Activated T-cell treated with anti-CD3 and anti-CD28 coated beads for 24 hours (primary cell): Measurements from ENCODE around the gene ASB1.

Source experiments
- DNase-seq: peaks from one replicate; pipeline ENCODE4 v3.0.0-alpha.2; 2020; ENCODE audit warnings: low read depth

ASB1 gene

GRCh38 chr2:238445409-238446190, 18.9 kb downstream of the ASB1 start:
- DNase-seq = no peak

DNA sequence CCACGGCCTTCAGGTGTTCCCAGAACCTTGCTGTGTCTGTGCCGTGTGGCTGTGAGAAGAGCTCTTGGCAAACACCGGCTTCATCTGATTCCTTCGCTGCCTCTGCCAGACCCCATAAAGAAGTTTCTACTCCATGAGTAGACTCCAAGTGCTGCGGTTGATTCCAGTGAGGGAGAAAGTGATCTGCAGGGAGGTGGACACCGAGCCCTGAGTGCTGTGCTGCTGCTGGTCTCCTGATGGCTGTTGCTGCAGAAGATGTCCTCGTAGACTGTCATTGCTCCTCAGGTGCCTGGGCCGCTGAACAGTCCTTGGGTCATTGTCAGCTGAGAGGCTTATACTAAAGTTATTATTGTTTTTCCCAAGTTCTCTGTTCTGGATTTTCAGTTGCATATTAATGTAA, 19.6 kb downstream of the ASB1 start:
- no peak for DNase-seq

GRCh38 chr2:238448031-238448955, 21.6 kb downstream of the ASB1 start:
- DNase-seq = no peak

DNA sequence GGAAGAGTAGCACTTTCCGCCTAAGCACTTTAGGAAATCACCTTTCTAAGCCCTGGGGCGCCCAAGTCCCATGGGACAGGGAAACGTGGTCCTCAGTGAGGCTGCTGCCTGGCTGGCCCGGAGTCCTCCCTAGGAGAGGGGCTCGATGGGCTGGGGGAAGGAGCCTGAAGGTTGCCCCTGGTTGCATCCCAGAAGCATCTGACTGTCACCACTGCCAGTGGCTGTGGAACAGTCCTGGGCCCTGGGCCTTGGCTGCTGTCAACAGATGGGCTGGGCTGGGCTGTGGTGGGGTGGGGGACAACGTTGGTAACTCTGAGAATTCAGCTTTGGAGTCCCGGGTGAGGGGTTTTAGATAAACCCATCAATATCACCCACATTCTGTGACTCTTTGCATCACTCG, 22.5 kb downstream of the ASB1 start:
- no peak for DNase-seq

GRCh38 chr2:238449909-238450417, 23.2 kb downstream of the ASB1 start:
- DNase-seq = no peak

- DNase-seq = no peak
Measured at GRCh38 chr2:238450440-238450861, 23.7 kb downstream of the ASB1 start.

GRCh38 chr2:238453842-238454241, 27.1 kb downstream of the ASB1 start:
- DNase-seq = no peak

GRCh38 chr2:238456449-238456848, 29.7 kb downstream of the ASB1 start:
- DNase-seq = no peak

DNA sequence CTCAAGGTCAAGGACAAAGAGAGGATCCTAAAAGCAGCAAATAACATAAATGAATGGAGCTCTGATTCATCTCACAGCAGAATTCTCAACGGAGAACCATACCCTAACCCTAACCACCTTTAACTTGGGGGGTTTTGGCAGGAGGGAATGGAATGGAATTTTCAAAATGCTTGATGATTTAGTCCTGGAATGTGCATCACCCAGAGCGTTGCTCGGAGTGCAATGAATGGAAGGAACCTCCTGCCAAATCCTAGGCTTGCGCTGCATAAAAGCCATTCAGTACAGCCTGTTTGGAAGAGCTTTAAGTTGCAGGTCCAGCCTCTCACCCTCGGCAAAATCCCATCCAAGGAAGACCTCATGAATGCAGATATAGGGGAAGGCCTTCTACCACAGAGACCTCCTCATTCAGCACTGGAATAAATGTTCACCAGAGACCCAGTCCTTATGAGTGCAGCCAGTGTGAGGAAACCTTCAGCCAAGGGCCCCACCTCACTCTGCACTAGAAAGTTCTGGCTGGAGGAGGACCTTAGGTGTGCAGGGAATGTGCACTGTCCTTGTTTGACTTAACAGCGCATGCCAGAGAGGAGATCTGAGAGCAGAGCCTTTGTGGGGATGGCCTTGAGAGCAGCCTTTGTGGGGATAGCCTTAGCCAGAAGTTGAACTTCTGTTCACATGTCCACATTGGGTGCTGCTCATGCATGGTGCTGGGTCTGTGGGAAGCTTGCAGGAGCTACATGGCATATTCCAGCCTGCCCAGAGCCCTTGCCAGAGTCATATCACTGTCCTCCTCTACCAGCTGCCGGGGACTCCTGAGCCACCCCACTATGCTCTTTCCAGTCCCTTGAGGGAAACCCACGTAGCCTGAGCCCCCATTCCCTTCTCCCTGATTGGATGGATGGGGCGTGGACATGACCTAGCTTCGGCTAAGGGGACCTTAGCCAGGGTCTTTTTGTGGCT, 30.5 kb downstream of the ASB1 start:
- DNase-seq = no peak

DNA sequence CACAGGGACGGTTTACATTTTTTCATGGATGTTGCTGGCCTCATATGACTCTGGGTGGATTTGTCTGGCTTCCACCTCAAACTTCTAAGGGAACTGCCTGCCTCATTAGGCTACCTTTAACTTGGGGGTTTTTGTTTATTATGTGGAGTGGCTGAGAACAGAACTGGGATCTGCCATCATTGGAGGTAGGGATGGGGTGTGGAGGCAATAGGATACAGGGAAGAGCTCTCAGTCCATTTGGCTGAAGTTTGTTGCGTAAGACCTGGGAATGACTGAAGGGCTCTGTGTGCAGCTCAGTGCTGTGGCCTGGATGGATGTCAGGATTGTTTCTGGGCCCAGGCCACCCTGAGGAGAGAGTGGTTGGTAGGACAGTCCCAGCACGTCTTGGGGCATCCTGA, 31.2 kb downstream of the ASB1 start:
- no peak for DNase-seq

DNA sequence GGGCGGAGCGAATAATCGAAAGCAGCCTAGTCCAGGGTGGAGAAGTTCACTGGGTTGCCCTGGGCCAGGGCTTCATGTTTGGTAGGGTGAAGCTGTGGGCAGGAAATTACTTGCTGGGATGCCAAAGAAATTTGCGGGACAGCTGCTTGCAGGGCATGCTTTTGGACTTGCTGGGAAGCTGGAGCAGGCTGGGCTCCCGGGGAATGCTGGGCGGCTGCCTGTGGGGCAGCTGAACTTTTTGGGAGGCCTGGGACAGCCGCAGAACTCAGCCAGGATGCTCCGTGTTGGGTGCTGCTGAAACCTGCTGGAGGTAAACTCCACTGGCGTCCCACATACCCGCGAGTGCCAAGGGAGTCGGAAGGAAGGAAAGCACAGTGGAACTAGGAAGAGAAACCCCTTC, 31.9 kb downstream of the ASB1 start:
- DNase-seq = no peak

- no peak for DNase-seq
Measured at GRCh38 chr2:238459081-238459629, 32.4 kb downstream of the ASB1 start.

DNA sequence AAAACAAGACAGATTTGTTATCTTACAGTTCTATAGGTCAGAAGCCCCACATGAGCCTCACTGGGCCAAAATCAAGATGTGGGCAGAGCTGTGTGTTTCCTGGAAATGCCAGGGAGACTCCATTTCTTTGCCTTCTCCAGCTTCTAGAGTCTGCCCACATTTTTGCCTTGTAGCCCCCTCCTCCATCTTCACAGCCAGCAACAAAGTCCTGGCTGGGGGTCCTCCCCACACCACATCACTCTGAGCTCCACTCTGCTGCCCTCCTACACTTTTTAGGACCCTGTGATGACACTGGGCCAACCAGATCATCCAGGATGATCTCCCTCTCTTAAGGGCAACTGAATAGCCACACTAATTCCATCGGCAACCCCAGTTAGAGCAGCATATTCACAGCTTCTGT, 34.3 kb downstream of the ASB1 start:
- DNase-seq = no peak

DNA sequence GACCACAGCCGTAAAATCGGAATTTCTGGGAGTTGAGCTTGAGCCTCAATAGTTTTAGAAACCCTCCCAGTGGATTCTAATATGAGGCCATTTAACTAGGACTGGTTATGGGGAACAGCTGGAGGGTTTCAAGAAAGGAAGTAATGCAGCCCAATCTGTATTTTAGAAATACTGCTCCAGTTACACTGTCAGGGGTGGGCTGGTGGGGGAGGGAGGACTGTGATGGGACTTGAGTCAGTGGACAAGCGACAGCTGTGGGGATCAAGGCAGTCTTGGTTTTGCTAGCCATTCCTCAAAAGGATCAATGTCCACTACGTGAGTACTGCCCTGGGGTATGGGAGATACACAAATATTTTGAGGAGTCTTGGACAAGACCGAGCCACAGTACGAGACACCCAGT, 34.8 kb downstream of the ASB1 start:
- no peak for DNase-seq

DNA sequence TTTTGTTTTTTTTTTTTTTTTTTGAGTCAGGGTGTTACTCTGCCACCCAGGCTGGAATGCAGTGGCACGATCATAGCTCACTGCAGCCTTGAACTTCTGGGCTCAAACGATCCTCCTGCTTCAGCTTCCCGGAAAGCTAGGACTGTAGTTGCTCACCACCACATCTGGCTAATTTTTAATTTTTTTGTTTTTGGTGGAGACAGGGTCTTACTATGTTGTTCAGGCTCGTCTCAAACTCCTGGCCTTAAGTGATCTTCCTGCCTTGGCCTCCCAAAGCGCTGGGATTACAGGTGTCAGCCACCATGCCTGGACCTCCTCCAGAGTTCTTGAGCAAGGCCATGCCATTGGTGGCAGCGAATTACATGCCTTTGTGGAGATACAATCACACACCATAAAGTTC, 35.2 kb downstream of the ASB1 start:
- no peak for DNase-seq

DNA sequence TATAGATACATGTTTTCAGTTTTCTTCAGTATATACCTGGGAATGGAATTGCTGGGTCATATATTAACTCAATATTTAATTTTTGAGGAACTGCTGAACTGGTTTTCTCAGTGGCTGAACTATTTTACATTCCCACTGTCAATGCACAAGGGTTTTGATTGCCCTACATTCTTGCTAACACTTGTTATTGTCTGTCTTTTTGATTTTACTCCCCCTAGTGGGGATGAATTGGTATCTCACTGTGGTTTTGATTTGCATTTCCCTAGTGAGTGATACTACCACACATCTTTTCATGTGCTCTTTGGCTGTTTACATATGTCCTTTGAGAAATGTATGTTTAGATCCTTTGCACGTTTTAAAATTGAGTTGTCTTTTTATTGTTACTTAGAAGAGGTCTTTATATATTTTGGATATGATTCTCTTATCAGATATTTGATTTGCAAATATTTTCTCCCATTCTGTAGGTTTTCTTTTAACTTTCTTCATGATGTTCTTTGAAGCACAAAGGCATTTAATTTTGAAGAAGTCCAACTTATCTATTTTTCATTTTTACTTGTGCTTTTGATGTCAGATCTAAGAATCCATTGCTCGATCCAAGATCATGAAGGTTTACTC, 36.2 kb downstream of the ASB1 start:
- DNase-seq = no peak

DNA sequence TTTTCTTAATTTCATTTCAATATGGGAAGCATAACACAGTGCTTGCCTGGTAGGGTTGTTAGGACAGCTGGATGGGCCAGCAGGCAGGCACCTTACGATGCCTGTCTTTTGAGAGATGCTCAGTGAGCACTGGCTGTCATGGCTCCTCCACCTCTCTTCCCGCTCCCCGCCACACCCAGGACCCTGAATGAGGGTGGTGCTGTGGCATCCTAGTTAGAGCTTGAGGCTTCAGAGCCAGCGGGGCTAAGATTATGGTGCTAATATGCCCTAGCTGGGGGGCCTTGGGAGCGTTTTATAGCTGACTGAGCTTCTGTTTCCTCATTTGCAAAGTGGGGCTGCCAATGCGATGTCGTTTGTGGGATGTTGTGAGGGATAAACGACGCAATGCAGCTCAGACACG, 37.7 kb downstream of the ASB1 start:
- no peak for DNase-seq

GRCh38 chr2:238465487-238466242, 38.9 kb downstream of the ASB1 start:
- no peak for DNase-seq

DNA sequence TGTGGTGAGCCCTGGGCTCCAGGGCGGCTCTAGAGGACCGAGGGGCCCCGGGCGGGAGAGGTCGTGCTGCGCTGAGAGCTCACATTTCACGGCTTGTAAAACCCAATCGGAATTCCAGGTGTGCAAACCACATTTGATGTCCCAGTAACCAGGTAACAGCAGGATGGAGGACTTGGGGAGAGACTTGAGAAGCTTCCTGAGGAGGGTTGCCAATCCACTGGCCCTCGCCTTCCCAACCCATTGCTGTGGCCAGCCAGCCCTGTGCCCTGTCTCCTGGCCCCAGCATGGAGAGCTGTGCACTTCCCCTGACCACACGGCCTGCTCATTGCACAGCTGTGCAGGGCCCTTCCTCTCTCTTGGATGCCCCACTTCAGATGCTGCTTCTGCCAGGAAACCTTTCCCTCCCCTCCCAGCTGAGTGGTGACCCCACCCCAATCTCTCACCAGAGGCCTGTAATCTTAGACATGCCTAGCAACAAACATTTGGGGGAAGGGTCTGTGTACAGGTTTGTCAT, 39.6 kb downstream of the ASB1 start:
- DNase-seq = no peak

DNA sequence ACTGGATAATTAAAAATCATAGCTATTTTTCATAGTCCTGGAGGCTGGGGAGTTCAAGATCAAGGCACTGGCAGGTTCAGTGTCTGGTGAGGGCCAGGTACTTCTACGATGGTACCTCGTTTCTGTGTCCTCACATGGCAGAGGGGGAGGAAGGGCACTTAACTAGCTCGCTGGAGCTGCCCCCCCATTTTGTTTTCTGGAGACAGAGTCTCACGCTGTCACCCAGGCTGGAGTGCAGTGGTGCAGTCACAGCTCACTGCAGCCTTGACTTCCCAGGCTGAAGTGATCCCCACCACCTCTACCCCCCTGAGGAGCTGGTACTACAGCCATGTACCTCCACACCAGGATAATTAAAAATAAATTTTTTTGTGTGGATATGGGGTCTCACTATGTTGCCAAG, 40.3 kb downstream of the ASB1 start:
- DNase-seq = no peak
